Measurements from ENCODE around the gene MYL7.

Gene MYL7

GRCh38 chr7:44116789-44117666 lies 24.1 kb downstream of the MYL7 start:
- Histone ChIP-seq H3K27me3 (ENCODE audit: insufficient read depth, insufficient read length) (no peaks in the 10 kb centered on the region), H3K9me3 (ENCODE audit: insufficient read depth, low read length) (no peaks in the 10 kb centered on the region), H3K4me1 (ENCODE audit: insufficient read depth, insufficient read length) (peaks cover 7% of the 10 kb centered on the region), H3K36me3 (ENCODE audit: insufficient read depth, insufficient read length, low read length) (peaks cover 92% of the 10 kb centered on the region), H3K4me3 (ENCODE audit: insufficient read length, low read depth) (no peak overlapping the region), H3K9ac (ENCODE audit: insufficient read length, low read depth) (no peak overlapping the region)
- no peak for DNase-seq (ENCODE audit: low read depth, low spot score)
- TF ChIP-seq YY1 (IDR thresholded peaks at IDR 0.05; ENCODE audit: insufficient read depth, insufficient read length): no peak

DNA sequence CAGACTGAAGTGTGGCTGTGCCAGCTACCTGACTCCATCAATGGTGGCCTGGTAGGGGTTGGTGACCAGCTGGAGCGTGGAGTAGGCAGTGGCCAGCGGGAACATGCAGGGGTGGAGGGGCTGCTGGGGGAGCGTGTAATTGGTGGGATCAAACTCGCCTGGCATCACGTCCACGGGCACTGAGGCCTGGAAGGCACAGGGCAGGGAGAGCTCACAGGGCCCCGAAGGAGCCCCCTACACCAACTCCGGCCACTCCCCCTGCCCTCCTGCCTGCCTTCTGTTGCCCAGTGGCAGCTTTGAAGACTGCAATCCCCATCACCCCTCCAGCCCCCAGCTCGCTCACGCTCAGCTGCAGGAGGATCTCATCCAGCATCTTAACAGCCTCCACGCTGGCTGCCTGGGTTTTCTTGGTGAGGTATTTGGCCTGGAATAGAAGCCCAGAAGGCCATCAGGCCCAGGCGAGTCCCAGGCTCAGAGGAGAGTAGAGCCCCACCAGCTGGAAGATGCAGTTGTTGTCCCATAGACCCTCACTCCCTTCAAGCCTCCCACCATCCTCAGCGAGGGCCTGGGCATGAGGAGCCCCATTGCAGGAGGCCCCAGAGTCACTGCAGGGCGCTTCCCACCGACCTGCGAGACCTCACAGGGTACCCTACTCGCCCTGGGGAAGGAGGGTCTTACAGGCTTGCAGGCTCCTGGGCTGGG lies 24.9 kb downstream of the MYL7 start:
- Histone ChIP-seq H3K9me3 (ENCODE audit: insufficient read depth, low read length) (no peaks in the 10 kb centered on the region), H3K27me3 (ENCODE audit: insufficient read depth, insufficient read length) (no peaks in the 10 kb centered on the region), H3K9ac (ENCODE audit: insufficient read length, low read depth) (no peak overlapping the region), H3K36me3 (ENCODE audit: insufficient read depth, insufficient read length, low read length) (peaks cover 92% of the 10 kb centered on the region), H3K4me3 (ENCODE audit: insufficient read length, low read depth) (no peak overlapping the region), H3K4me1 (ENCODE audit: insufficient read depth, insufficient read length) (peaks cover 3% of the 10 kb centered on the region)
- DNase-seq (ENCODE audit: low read depth, low spot score): no peak
- TF ChIP-seq ZNF274 (IDR thresholded peaks at IDR 0.05; ENCODE audit: low read depth, low read length) (no peak), YY1 (IDR thresholded peaks at IDR 0.05; ENCODE audit: insufficient read depth, insufficient read length) (no peak)

- Histone ChIP-seq H3K36me3 (ENCODE audit: insufficient read depth, insufficient read length, low read length) (peaks cover 94% of the 10 kb centered on the region), H3K4me1 (ENCODE audit: insufficient read depth, insufficient read length) (peaks cover 3% of the 10 kb centered on the region), H3K9me3 (ENCODE audit: insufficient read depth, low read length) (no peaks in the 10 kb centered on the region), H3K4me3 (ENCODE audit: insufficient read length, low read depth) (no peak overlapping the region), H3K9ac (ENCODE audit: insufficient read length, low read depth) (no peak overlapping the region), H3K27me3 (ENCODE audit: insufficient read depth, insufficient read length) (no peaks in the 10 kb centered on the region)
- DNase-seq (ENCODE audit: low read depth, low spot score): no peak
- TF ChIP-seq SUZ12 (IDR thresholded peaks at IDR 0.05; ENCODE audit: extremely low read depth, insufficient read depth, insufficient read length) (no peak), YY1 (IDR thresholded peaks at IDR 0.05; ENCODE audit: insufficient read depth, insufficient read length) (no peak), ZNF274 (IDR thresholded peaks at IDR 0.05; ENCODE audit: low read depth, low read length) (no peak)
Observed at GRCh38 chr7:44114586-44115310, 26.4 kb downstream of the MYL7 start.

DNA sequence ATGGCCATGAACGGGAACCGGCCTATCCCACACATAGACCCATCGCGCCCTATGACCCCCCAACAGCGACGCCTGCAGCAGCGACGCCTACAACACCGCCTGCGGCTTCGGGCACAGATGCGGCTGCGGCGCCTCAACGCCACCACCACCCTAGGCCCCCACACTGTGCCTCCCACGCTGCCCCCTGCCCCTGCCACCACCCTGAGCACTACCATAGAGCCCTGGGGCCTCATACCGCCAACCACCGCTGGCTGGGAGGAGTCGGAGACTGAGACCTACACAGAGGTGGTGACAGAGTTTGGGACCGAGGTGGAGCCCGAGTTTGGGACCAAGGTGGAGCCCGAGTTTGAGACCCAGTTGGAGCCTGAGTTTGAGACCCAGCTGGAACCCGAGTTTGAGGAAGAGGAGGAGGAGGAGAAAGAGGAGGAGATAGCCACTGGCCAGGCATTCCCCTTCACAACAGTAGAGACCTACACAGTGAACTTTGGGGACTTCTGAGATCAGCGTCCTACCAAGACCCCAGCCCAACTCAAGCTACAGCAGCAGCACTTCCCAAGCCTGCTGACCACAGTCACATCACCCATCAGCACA lies 27.3 kb downstream of the MYL7 start:
- TF ChIP-seq SUZ12 (IDR thresholded peaks at IDR 0.05; ENCODE audit: extremely low read depth, insufficient read depth, insufficient read length): no peak
- TF ChIP-seq YY1 (IDR thresholded peaks at IDR 0.05; ENCODE audit: insufficient read depth, insufficient read length): no peak
- no peak for TF ChIP-seq ZNF274 (IDR thresholded peaks at IDR 0.05; ENCODE audit: low read depth, low read length)
- no peaks in the 10 kb centered on the region for H3K27me3 ChIP-seq (ENCODE audit: insufficient read depth, insufficient read length)
- H3K9ac ChIP-seq (ENCODE audit: insufficient read length, low read depth): no peak overlapping the region
- H3K9me3 ChIP-seq (ENCODE audit: insufficient read depth, low read length): no peaks in the 10 kb centered on the region
- no peak overlapping the region for H3K4me3 ChIP-seq (ENCODE audit: insufficient read length, low read depth)
- peaks cover 3% of the 10 kb centered on the region for H3K4me1 ChIP-seq (ENCODE audit: insufficient read depth, insufficient read length)
- peaks cover 93% of the 10 kb centered on the region for H3K36me3 ChIP-seq (ENCODE audit: insufficient read depth, insufficient read length, low read length)
- DNase-seq (ENCODE audit: low read depth, low spot score): no peak

- no peak for DNase-seq (ENCODE audit: low read depth, low spot score)
- H3K27me3 ChIP-seq (ENCODE audit: insufficient read depth, insufficient read length): no peaks in the 10 kb centered on the region
- H3K4me1 ChIP-seq (ENCODE audit: insufficient read depth, insufficient read length): peaks cover 3% of the 10 kb centered on the region
- no peak overlapping the region for H3K4me3 ChIP-seq (ENCODE audit: insufficient read length, low read depth)
- H3K9me3 ChIP-seq (ENCODE audit: insufficient read depth, low read length): no peaks in the 10 kb centered on the region
- H3K9ac ChIP-seq (ENCODE audit: insufficient read length, low read depth): no peak overlapping the region
- TF ChIP-seq ZNF274 (IDR thresholded peaks at IDR 0.05; ENCODE audit: low read depth, low read length): no peak
- no peak for TF ChIP-seq SUZ12 (IDR thresholded peaks at IDR 0.05; ENCODE audit: extremely low read depth, insufficient read depth, insufficient read length)
- TF ChIP-seq YY1 (IDR thresholded peaks at IDR 0.05; ENCODE audit: insufficient read depth, insufficient read length): no peak
- peaks cover 97% of the 10 kb centered on the region for H3K36me3 ChIP-seq (ENCODE audit: insufficient read depth, insufficient read length, low read length)
Observed at GRCh38 chr7:44112997-44113763, 28.0 kb downstream of the MYL7 start.

DNA sequence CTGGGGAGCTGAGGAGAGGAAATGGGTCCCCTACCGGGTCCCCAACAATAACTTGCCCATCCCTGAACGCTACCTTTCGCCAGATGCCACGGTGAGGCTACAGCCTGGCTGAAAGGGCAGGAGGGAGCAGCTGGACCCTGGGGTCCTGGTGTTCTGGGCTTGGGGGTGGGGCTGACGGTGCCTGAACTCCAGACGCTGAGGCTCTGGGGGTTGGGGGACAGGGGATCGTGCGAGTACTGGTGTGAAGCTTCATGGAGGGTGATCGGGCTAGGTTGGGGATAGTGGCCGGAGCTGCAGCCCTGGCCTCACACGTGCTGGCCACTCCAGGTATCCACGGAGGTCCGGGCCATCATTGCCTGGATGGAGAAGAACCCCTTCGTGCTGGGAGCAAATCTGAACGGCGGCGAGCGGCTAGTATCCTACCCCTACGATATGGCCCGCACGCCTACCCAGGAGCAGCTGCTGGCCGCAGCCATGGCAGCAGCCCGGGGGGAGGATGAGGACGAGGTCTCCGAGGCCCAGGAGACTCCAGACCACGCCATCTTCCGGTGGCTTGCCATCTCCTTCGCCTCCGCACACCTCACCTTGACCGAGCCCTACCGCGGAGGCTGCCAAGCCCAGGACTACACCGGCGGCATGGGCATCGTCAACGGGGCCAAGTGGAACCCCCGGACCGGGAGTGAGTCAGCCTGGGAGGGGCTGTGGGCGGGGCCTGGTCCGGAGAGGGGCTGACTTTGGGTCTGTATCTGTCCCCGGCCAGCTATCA lies 28.7 kb downstream of the MYL7 start:
- peaks cover 3% of the 10 kb centered on the region for H3K4me1 ChIP-seq (ENCODE audit: insufficient read depth, insufficient read length)
- DNase-seq (ENCODE audit: low read depth, low spot score): no peak
- no peak for TF ChIP-seq SUZ12 (IDR thresholded peaks at IDR 0.05; ENCODE audit: extremely low read depth, insufficient read depth, insufficient read length)
- TF ChIP-seq YY1 (IDR thresholded peaks at IDR 0.05; ENCODE audit: insufficient read depth, insufficient read length): no peak
- TF ChIP-seq ZNF274 (IDR thresholded peaks at IDR 0.05; ENCODE audit: low read depth, low read length): no peak
- H3K9ac ChIP-seq (ENCODE audit: insufficient read length, low read depth): no peak overlapping the region
- H3K27me3 ChIP-seq (ENCODE audit: insufficient read depth, insufficient read length): no peaks in the 10 kb centered on the region
- H3K36me3 ChIP-seq (ENCODE audit: insufficient read depth, insufficient read length, low read length): peaks cover 97% of the 10 kb centered on the region
- H3K4me3 ChIP-seq (ENCODE audit: insufficient read length, low read depth): no peak overlapping the region
- H3K9me3 ChIP-seq (ENCODE audit: insufficient read depth, low read length): no peaks in the 10 kb centered on the region
